AG10803 (cell line): Measurements from ENCODE around the gene CACNG5.

ENCODE experiments used
- DNase-seq: peaks from one replicate; pipeline ENCODE4 v3.0.0; 2010; ENCODE audit warnings: low read depth
- H3K4me3 ChIP-seq: 2 replicates; pipeline ENCODE4 v1.5.1; 2011; ENCODE audit warnings: mild to moderate bottlenecking, low read length, control low read depth
- CTCF ChIP-seq: conservative IDR thresholded peaks from 2 replicates; pipeline ENCODE4 v1.5.1; 2011; ENCODE audit warnings: mild to moderate bottlenecking, low read length, control low read depth, inconsistent platforms

Gene CACNG5

GRCh38 chr17:66833201-66833600, 1.7 kb upstream of the CACNG5 start:
- TF ChIP-seq CTCF = no peak
- no peak overlapping the region for H3K4me3 ChIP-seq
- no peak for DNase-seq

GRCh38 chr17:66834426-66834918, 445 bp upstream of the CACNG5 start:
- H3K4me3 ChIP-seq = no peak overlapping the region
- TF ChIP-seq CTCF = no peak
- DNase-seq = no peak

GRCh38 chr17:66835476-66835875, 559 bp downstream of the CACNG5 start:
- no peak for DNase-seq
- no peak overlapping the region for H3K4me3 ChIP-seq
- no peak for TF ChIP-seq CTCF

- DNase-seq = no peak
- no peak for TF ChIP-seq CTCF
- H3K4me3 ChIP-seq = no peak overlapping the region
These were observed 1.4 kb downstream of the CACNG5 start for GRCh38 chr17:66836063-66837005.

- no peak for TF ChIP-seq CTCF
- no peak overlapping the region for H3K4me3 ChIP-seq
- DNase-seq = no peak
These were observed 2.3 kb downstream of the CACNG5 start for GRCh38 chr17:66837226-66837625.

- TF ChIP-seq CTCF = no peak
- H3K4me3 ChIP-seq = no peak overlapping the region
- DNase-seq = no peak
These were observed 3.2 kb downstream of the CACNG5 start for GRCh38 chr17:66837885-66838665.
